GM12878 (cell line): ENCODE data around the gene PFKFB3. TPM values are rescaled to one million over a fixed set of nuclear protein-coding genes. Genes with fewer than 3 reads are reported as not detected.

Experiments
- ATAC-seq: fragments of 200-7000 bp; cut with Tn5 transposase; 3 replicates; pipeline ENCODE4 v1.9.1; 2020; ENCODE audit warnings: mild to moderate bottlenecking, moderate library complexity
- BruUV-seq: library from RNA; stranded (reverse); fragments of 400-500 nt; replicated peaks from 2 replicates; lab custom pipeline; 2021; lab: Mats Ljungman, UMichigan
- CTCF ChIA-PET: fragments of 300-600 bp; sonication (Branson Sonifier 250); formaldehyde crosslinking; extraction: SDS; loops from one replicate; lab custom pipeline; 2021; ENCODE audit warnings: inconsistent platforms; lab: Yijun Ruan, JAX
- POLR2A ChIA-PET: fragments of 350-600 bp; formaldehyde crosslinking; extraction: SDS; loops from one replicate; lab custom pipeline; 2021; ENCODE audit warnings: inconsistent platforms; lab: Charles Lee
- RAD21 ChIA-PET: fragments of 300-600 bp; sonication (Branson Sonifier 250); formaldehyde crosslinking; loops from one replicate; lab custom pipeline; 2023; ENCODE audit warnings: antibody characterized with exemption; ENCODE audit not compliant: unreplicated experiment; lab: Charles Lee
- SMC1A ChIA-PET: fragments of 300-600 bp; sonication (Branson Sonifier 250); formaldehyde crosslinking; loops from one replicate; lab custom pipeline; 2023; ENCODE audit not compliant: unreplicated experiment, uncharacterized antibody; lab: Charles Lee
- DNase-seq: peaks from one replicate; pipeline ENCODE4 v3.0.0-alpha.2; 2011; ENCODE audit warnings: low read depth, low spot score
- FAIRE-seq: peaks from 3 replicates; lab custom pipeline; 2011; peaks lifted over from hg19 to GRCh38; lab: Jason Lieb, UNC
- H2AFZ ChIP-seq: 2 replicates; pipeline ENCODE4 v1.6.0; 2011; ENCODE audit warnings: low read depth, low read length, control low read depth; ENCODE audit not compliant: control insufficient read depth
- H3K27ac ChIP-seq: 2 replicates; pipeline ENCODE4 v1.5.1; 2011; ENCODE audit warnings: control low read depth; ENCODE audit not compliant: control insufficient read depth, insufficient read depth
- H3K27me3 ChIP-seq, 2 experiments: replicated peaks in 1 of 2; 2 replicates each; pipeline versions ENCODE4 v1.6.0 to v1.6.1; 2011; ENCODE audit warnings: low read length in 1 of 2; ENCODE audit not compliant: control insufficient read depth in 2 of 2, insufficient read depth in 2 of 2
- H3K36me3 ChIP-seq, 2 experiments: 2 replicates each; pipeline ENCODE4 v1.5.1; 2011; ENCODE audit warnings: low read length in 1 of 2; ENCODE audit not compliant: control insufficient read depth in 2 of 2, insufficient read depth in 2 of 2
- H3K4me1 ChIP-seq: 2 replicates; pipeline ENCODE4 v1.6.1; 2011; ENCODE audit warnings: mild to moderate bottlenecking, low read length, moderate library complexity, mixed read lengths; ENCODE audit not compliant: control insufficient read depth, insufficient read depth
- H3K4me2 ChIP-seq: 2 replicates; pipeline ENCODE4 v1.6.0; 2011; ENCODE audit warnings: control low read depth; ENCODE audit not compliant: control insufficient read depth, insufficient read depth
- H3K4me3 ChIP-seq: fragments of 200-600 bp; sonication (generic); 2 replicates; pipeline ENCODE4 v1.5.1; 2016
- H3K79me2 ChIP-seq: 2 replicates; pipeline ENCODE4 v1.6.0; 2011; ENCODE audit warnings: low read length; ENCODE audit not compliant: control insufficient read depth, insufficient read depth
- H3K9ac ChIP-seq: 2 replicates; pipeline ENCODE4 v1.8.0; 2011; ENCODE audit warnings: low read length, control low read depth, mixed read lengths; ENCODE audit not compliant: control insufficient read depth, insufficient read depth
- H3K9me3 ChIP-seq: replicated peaks from 3 replicates; pipeline ENCODE4 v1.5.1; 2011; ENCODE audit warnings: mild to moderate bottlenecking, low read length; ENCODE audit not compliant: control insufficient read depth, insufficient read depth
- H4K20me1 ChIP-seq: 2 replicates; pipeline ENCODE4 v1.6.0; 2011; ENCODE audit not compliant: control insufficient read depth, insufficient read depth
- EZH2 ChIP-seq: IDR thresholded peaks from 2 replicates; pipeline ENCODE4 v1.6.1; 2012; ENCODE audit warnings: low read depth, mild to moderate bottlenecking, control low read depth, inconsistent platforms, low read length, borderline replicate concordance; ENCODE audit not compliant: control insufficient read depth
- LARP7 ChIP-seq: fragments of 450-650 bp; IDR thresholded peaks from 2 replicates; pipeline ENCODE4 v1.6.1; 2017; ENCODE audit warnings: mild to moderate bottlenecking
- MEF2B ChIP-seq: fragments of 450-650 bp; IDR thresholded peaks from 2 replicates; pipeline ENCODE4 v1.6.1; 2018; ENCODE audit warnings: mild to moderate bottlenecking, moderate library complexity; ENCODE audit not compliant: partially characterized antibody, poor library complexity, severe bottlenecking
- WGBS: methylation state at CpG from one replicate; pipeline ENCODE4 v1.1.6; 2016; ENCODE audit warnings: low lambda C conversion rate; ENCODE audit not compliant: insufficient replicate concordance, insufficient coverage; ENCODE audit errors: missing lambda C conversion rate; 5-methylcytosine and 5-hydroxymethylcytosine counted together
- in situ Hi-C: fragments of 300-500 bp; cut with MboI; formaldehyde crosslinking; loops from 9 replicates; pipeline ENCODE4 v1.14.3; 2018; ENCODE audit warnings: mixed read lengths
- intact Hi-C: fragments of 100-400 bp; cut with micrococcal nuclease; formaldehyde crosslinking; loops from one replicate; pipeline ENCODE4 v1.14.2; 2022; ENCODE audit not compliant: unreplicated experiment
- polyA plus RNA-seq, 11 experiments: library from polyadenylated mRNA; depleted of rRNA in 4 of 11; unstranded in 6 of 11; stranded (reverse) in 5 of 11; fragments of >200 nt; fragmentation: Nextera tagmentation in 4 of 11; fragmentation: Illumina TruSeq in 1 of 11; extraction: Ambion mirVana in 4 of 11; extraction: Trizol in 1 of 11; gene quantifications; 1 replicate in 1 of 11; 2 replicates in 10 of 11; pipeline versions ENCODE4 v1.2.1 to v1.2.3, GENCODE V29; 2011 to 2016; ENCODE audit warnings: inconsistent platforms in 2 of 11, missing spikeins in 2 of 11, low read depth in 1 of 11
- total RNA-seq, 4 experiments: library from RNA; depleted of rRNA in 3 of 4; stranded (reverse); fragments of >200 nt in 3 of 4; fragmentation: Illumina TruSeq in 1 of 4; extraction: Trizol in 1 of 4; gene quantifications; 2 replicates each; pipeline versions ENCODE4 v1.2.1 to v1.2.3, GENCODE V29; 2013 to 2021
- TF ChIP-seq, protein P1 (sequence below): IDR thresholded peaks from 2 replicates; pipeline ENCODE4 v1.6.1; 2011; ENCODE audit warnings: low read depth, mild to moderate bottlenecking, low read length, moderate library complexity, borderline replicate concordance; ENCODE audit errors: extremely low read depth

The PFKFB3 gene
- total and polyA plus RNA-seq, 10 of the 15 experiments (the other 5 are each of a cell fraction or from before 2014, with no cell fraction given), result 1.6 to 46.7 (median 13.7) TPM

DNA sequence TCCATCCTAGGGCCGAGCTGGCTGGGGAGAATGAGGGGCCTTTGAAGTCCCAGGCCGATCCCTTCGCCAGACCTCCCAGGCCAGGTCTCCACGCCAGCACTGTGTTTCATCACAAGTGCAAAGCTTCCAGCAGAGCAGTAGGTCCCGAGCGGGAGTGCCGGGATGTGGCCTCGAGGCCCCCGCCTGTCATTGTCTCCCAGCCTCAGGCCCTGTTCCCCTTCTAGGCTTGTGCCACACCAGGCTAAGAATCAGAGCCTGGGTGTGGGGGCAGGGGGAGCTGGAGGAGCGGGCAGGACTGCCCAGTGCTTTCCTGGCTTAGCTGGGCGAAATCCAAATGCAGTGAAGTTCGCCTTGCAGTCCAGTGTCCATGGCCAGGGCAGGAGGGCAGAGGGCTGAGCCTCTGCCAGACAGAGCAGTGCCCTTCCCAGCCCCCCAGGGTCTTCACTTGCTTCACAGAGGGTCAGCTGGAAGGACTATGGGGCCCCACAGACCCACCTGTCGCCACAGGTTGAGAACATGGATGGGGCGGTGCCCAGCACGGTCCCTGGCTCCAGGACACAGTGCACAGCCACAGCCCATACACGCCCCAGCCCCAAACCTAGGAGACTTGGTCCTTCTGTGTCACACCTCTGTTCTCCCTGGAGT lies 20.2 kb upstream of the PFKFB3 start (continued):
- no peak for TF ChIP-seq MEF2B

DNA sequence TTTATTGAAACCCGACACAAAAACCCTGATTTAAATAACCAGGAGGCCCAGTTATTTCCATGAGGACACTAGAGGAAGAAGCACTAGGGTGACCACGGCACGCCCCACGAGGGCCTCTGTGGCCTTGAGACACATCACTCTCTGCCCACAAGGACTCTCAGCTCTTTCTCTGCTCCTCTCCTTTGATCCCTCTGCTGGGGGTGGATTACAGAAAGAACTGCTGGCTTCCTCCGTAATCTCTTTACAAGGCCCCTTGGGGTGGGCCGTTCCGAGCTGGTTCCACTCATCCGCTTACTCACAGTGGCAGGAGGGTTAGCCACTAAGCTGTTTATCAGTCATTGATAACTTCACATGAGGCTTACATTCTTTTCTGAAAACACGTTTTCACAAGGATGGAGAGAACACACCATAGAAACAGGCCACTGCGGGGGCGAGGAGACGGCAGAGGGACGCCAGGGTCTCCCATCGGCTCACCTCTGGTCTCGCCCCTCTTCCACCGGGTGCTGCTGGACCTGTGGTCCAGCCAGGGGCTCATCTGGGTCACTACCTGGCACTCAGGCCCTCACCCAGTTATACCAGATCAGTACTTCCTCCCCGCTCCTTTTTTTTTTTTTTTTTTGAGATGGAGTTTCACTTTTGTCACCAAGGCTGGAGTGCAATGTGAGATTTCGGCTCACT lies 17.6 kb upstream of the PFKFB3 start:
- H2AFZ ChIP-seq, result no peak overlapping the region
- ChIA-PET POLR2A (interaction anchor here (1.1 kb wide), 1 partner anchor 12 kb away, joined by 3 read pairs; no protein-coding TSS in a partner anchor), CTCF (interaction anchor here (0.7 to 2.3 kb wide), 4 partner anchors 9 to 221 kb away, joined by 3 to 7 read pairs (median 4); no protein-coding TSS in a partner anchor), SMC1A (interaction anchor here (0.6 kb wide), 1 partner anchor 14 kb away, joined by 3 read pairs; no protein-coding TSS in a partner anchor), RAD21 (interaction anchor here (0.6 kb wide), 1 partner anchor 134 kb away, joined by 5 read pairs; no protein-coding TSS in a partner anchor)
- H3K4me2 ChIP-seq, result no peak overlapping the region
- in situ Hi-C loops (no loop called here), intact Hi-C loops (no loop called here)
- no peak overlapping the region for H3K9ac ChIP-seq
- no peaks in the 10 kb centered on the region for H3K36me3 ChIP-seq
- no peaks in the 10 kb centered on the region for H3K27me3 ChIP-seq
- no peak overlapping the region for H3K27ac ChIP-seq
- no peaks in the 10 kb centered on the region for H4K20me1 ChIP-seq
- no TSS peak for BruUV-seq
- DNase-seq (no peak), FAIRE-seq (no peak), ATAC-seq (no peak)
- no peak overlapping the region for H3K4me3 ChIP-seq
- H3K79me2 ChIP-seq, result no peaks in the 10 kb centered on the region
- H3K9me3 ChIP-seq, result no peaks in the 10 kb centered on the region
- WGBS, result 79% methylated on average over 17 of the region's 18 CpGs
- TF ChIP-seq EZH2 (no peak), LARP7 (no peak)
- TF ChIP-seq, protein P1, sequence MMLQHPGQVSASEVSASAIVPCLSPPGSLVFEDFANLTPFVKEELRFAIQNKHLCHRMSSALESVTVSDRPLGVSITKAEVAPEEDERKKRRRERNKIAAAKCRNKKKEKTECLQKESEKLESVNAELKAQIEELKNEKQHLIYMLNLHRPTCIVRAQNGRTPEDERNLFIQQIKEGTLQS, result no peak
- H3K4me1 ChIP-seq, result peaks cover 11% of the 10 kb centered on the region
